Activated CD4-positive, alpha-beta memory T cell treated with anti-CD3 and anti-CD28 coated beads for 36 hours (primary cell): ENCODE results near the gene IRF5. TPM values are rescaled to one million over a fixed set of nuclear protein-coding genes. Genes with fewer than 3 reads are reported as not detected.

Experiments
- CTCF ChIA-PET: fragments of 350-600 bp; sonication (Branson Sonifier 250); formaldehyde crosslinking; loops from one replicate; lab custom pipeline; 2021; ENCODE audit warnings: antibody characterized with exemption, inconsistent platforms; lab: Charles Lee
- POLR2A ChIA-PET: fragments of 350-600 bp; sonication (Branson Sonifier 250); formaldehyde crosslinking; loops from one replicate; lab custom pipeline; 2021; ENCODE audit warnings: antibody characterized with exemption; lab: Charles Lee
- DNase-seq: peaks from one replicate; pipeline ENCODE4 v3.0.0-alpha.2; 2020
- H3K27ac Mint-ChIP-seq: one replicate; pipeline ENCODE4 v1.8.0; 2021; ENCODE audit warnings: mixed read lengths
- H3K27me3 Mint-ChIP-seq: one replicate; pipeline ENCODE4 v1.8.0; 2021; ENCODE audit warnings: mixed read lengths
- H3K36me3 Mint-ChIP-seq: one replicate; pipeline ENCODE4 v1.8.0; 2021; ENCODE audit warnings: mixed read lengths
- H3K4me1 Mint-ChIP-seq: one replicate; pipeline ENCODE4 v1.8.0; 2021; ENCODE audit warnings: low read depth, mixed read lengths
- H3K4me3 Mint-ChIP-seq: one replicate; pipeline ENCODE4 v1.8.0; 2021; ENCODE audit warnings: mild to moderate bottlenecking, mixed read lengths
- H3K9me3 Mint-ChIP-seq: one replicate; pipeline ENCODE4 v1.8.0; 2021; ENCODE audit warnings: mixed read lengths
- intact Hi-C: fragments of 100-400 bp; cut with micrococcal nuclease; formaldehyde crosslinking; loops from one replicate; pipeline ENCODE4 v1.15.1; 2023
- total RNA-seq, 2 experiments: library from RNA; stranded (reverse); gene quantifications; one replicate each; pipeline ENCODE4 v1.2.3, GENCODE V29; 2021

The IRF5 gene
- total RNA-seq, 2 experiments from 2014 or later = 21.7 to 22.9 TPM

DNA sequence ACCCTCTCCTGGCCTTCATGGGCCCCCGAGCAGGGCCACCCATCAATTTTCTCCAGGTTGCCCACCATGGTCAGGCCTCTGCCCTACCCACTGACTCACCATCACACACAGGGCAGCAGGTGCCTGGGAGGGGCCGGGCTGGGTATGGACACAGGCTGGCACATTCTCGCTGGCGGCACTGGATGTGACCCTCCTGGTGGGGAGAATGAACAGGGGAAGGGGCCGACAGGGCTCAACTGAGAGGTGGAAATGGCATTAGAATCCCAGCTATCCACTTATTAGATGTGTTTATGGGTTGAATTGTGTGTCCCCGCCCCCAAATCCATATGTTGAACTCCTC lies 43.7 kb upstream of the IRF5 start:
- Mint-ChIP-seq H3K27ac (no peak overlapping the region), H3K4me3 (no peak overlapping the region), H3K27me3 (peaks cover 16% of the 10 kb centered on the region), H3K4me1 (no peaks in the 10 kb centered on the region), H3K36me3 (peaks cover 2% of the 10 kb centered on the region), H3K9me3 (peaks cover 4% of the 10 kb centered on the region)
- DNase-seq = no peak
- CTCF ChIA-PET = interaction anchor here (1.8 kb wide), 1 partner anchor 198 kb away, joined by 5 read pairs; no protein-coding TSS in a partner anchor
- POLR2A ChIA-PET = no interaction called here
- intact Hi-C loops = no loop called here

DNA sequence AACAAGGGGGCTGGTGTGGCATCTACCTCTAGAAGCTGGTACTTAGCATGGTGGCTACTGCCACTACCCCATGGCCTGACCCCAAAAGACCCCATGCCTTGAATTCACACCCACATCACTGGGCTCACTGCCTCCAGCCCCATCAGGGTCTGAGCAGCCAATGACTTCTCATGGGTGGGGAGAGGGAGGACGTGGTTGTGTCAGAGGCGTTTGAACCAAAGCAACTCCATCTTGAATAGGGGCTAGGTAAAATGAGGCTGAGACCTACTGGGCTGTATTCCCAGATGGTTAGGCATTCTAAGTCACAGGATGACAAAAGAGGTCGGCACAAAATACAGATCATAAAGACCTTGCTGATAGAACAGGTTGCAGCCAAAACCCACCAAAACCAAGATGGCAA lies 42.4 kb upstream of the IRF5 start:
- POLR2A ChIA-PET = no interaction called here
- CTCF ChIA-PET = interaction anchor here (1.8 kb wide), 1 partner anchor 197 kb away, joined by 5 read pairs; no protein-coding TSS in a partner anchor
- DNase-seq = no peak
- no peak overlapping the region for H3K27ac Mint-ChIP-seq
- H3K9me3 Mint-ChIP-seq = peaks cover 7% of the 10 kb centered on the region
- H3K4me1 Mint-ChIP-seq = no peaks in the 10 kb centered on the region
- intact Hi-C loops = no loop called here
- no peak overlapping the region for H3K4me3 Mint-ChIP-seq
- peaks cover 2% of the 10 kb centered on the region for H3K36me3 Mint-ChIP-seq
- peaks cover 10% of the 10 kb centered on the region for H3K27me3 Mint-ChIP-seq

DNA sequence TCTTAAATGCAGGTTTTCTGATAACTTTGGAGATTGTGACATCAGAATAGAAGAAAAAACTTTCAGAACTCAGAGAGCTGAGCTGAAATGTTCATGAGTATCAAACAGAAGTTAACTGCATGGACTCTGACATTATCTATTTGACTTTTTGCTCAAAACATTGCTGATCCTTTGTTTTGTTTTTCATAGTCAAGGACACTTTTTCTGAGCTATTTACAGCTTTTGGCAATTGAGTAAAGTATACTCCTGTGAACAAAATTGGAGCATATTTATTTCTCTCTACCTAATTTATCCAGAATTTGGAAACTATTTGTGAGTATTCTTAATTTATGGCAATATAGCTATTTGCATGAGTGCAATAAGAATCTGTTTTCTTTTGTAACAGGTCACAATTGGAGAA lies 38.3 kb upstream of the IRF5 start:
- peaks cover 7% of the 10 kb centered on the region for H3K9me3 Mint-ChIP-seq
- DNase-seq = no peak
- H3K4me3 Mint-ChIP-seq = no peak overlapping the region
- intact Hi-C loops = no loop called here
- peaks cover 2% of the 10 kb centered on the region for H3K36me3 Mint-ChIP-seq
- ChIA-PET POLR2A (no interaction called here), CTCF (interaction anchor here (1.1 to 7.8 kb wide), 3 partner anchors 16 to 372 kb away, joined by 3 to 70 read pairs (median 3); no protein-coding TSS in a partner anchor)
- no peak overlapping the region for H3K27ac Mint-ChIP-seq
- H3K27me3 Mint-ChIP-seq = peaks cover 3% of the 10 kb centered on the region
- H3K4me1 Mint-ChIP-seq = no peaks in the 10 kb centered on the region

DNA sequence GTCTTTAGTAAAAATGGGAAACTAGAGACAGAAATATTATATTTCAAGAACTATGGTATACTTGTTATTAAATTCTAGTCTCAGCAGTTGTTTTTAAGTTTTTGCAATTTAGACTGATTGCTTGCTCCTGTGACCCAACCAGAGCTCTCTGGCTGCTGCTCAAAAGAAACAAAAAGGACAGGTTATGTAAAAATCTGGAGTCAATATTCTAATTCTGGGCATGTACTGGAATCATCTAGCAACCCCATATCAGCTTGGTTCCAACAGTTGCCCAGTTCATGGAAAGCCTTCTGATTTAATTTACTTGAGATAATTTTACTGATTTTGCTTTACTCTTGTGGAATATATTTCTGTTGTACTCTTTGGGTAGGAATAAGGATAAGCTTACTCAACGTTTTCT lies 37.5 kb upstream of the IRF5 start:
- ChIA-PET CTCF (interaction anchor here (1.1 to 7.8 kb wide), 2 partner anchors 190 to 371 kb away, joined by 3 to 70 read pairs; no protein-coding TSS in a partner anchor), POLR2A (no interaction called here)
- DNase-seq = no peak
- intact Hi-C loops = loop anchor here (5.0 kb wide), 1 partner anchor 312 kb away; no protein-coding TSS in a partner anchor
- Mint-ChIP-seq H3K9me3 (peaks cover 7% of the 10 kb centered on the region), H3K4me3 (no peak overlapping the region), H3K4me1 (no peaks in the 10 kb centered on the region), H3K27me3 (peaks cover 4% of the 10 kb centered on the region), H3K36me3 (peaks cover 2% of the 10 kb centered on the region), H3K27ac (no peak overlapping the region)

DNA sequence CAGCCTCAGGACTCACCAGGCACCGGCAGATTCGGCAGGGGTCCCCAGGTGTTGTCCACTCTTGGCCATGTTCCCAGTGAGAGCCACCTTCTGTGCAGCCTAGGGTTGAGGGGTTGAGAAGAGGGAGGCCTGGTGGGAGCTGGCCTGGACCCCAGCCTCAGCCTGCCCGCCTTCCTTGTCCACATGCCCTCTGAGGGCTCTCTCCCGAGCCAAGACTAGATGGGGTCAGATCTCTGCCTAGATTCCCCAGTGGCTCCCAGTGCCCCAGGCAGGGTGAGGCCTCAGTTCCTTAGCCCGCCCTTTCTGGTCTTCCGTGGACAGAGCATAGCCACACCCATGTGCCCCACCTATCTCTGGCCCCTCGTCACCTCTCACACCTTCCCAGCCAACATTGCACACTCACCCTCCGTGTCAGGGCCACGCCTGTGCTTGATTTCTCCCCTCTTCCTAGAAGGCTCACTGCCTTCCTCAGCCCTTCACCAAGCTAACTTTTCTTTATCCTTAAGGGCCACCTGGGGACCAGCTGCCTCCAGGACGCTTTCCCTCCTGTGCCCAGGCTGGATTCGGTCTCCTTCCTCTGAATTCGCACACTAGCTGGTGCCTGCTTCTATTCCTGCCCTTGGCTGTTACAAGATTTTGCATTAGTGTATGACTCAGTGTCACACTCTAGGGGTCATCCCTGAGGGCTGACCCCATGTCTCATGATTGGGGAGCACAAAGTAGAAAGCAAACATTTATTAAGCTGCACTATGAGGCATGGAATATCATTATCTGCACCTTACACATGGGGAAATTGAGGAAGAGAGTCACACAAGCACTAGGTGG lies 34.8 kb upstream of the IRF5 start:
- Mint-ChIP-seq H3K27me3 (peaks cover 16% of the 10 kb centered on the region), H3K27ac (no peak overlapping the region), H3K4me3 (no peak overlapping the region), H3K9me3 (peaks cover 7% of the 10 kb centered on the region), H3K4me1 (no peaks in the 10 kb centered on the region), H3K36me3 (peaks cover 2% of the 10 kb centered on the region)
- ChIA-PET CTCF (interaction anchor here (0.6 to 7.8 kb wide), 4 partner anchors 19 to 278 kb away, joined by 3 to 70 read pairs (median 8); no protein-coding TSS in a partner anchor), POLR2A (no interaction called here)
- DNase-seq = no peak
- intact Hi-C loops = loop anchor here (5.0 kb wide), 1 partner anchor 309 kb away; no protein-coding TSS in a partner anchor

DNA sequence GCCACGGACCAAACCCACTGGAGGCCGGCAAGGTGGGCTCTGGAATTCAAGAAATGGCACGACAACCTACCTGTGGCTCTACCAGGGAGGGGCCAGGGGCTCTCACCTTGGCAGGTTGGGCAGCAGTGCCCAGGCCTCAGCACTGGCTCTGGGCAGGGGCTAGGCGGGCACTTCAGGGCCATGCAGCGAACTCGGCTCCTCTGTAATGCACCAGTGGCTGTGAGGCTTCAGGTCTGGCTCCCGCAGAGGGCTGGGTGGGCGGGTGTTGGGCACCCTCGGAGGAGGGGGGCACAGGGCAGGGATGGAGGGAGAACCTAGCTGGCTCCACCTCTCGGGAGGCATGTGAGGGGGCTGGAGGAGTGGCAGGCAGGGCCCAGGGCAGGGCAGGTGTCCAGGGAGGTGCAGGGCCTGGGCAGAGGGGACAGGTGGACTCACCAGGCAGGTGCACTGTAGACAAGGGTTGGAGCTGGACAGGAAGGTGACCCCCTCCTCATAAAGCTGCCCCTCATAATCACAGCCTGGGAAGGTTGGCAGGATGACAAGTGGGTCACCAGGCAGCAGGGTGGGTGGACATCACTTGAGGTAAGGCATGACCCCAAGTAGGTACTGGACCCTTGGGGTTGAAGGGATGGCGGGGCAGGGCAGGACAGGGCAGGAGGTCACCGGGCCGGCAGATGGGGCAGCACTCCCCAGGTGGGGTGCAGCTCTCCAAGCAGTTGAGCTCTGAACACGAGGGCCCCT lies 33.9 kb upstream of the IRF5 start:
- no peak for DNase-seq
- peaks cover 4% of the 10 kb centered on the region for H3K9me3 Mint-ChIP-seq
- ChIA-PET CTCF (interaction anchor here (0.6 to 7.8 kb wide), 7 partner anchors 20 to 277 kb away, joined by 3 to 70 read pairs (median 4); no protein-coding TSS in a partner anchor), POLR2A (no interaction called here)
- intact Hi-C loops = loop anchor here (1.0 to 5.0 kb wide), 2 partner anchors 188 to 309 kb away; no protein-coding TSS in a partner anchor
- H3K4me1 Mint-ChIP-seq = no peaks in the 10 kb centered on the region
- no peak overlapping the region for H3K27ac Mint-ChIP-seq
- H3K27me3 Mint-ChIP-seq = peaks cover 13% of the 10 kb centered on the region
- H3K36me3 Mint-ChIP-seq = no peaks in the 10 kb centered on the region
- no peak overlapping the region for H3K4me3 Mint-ChIP-seq

DNA sequence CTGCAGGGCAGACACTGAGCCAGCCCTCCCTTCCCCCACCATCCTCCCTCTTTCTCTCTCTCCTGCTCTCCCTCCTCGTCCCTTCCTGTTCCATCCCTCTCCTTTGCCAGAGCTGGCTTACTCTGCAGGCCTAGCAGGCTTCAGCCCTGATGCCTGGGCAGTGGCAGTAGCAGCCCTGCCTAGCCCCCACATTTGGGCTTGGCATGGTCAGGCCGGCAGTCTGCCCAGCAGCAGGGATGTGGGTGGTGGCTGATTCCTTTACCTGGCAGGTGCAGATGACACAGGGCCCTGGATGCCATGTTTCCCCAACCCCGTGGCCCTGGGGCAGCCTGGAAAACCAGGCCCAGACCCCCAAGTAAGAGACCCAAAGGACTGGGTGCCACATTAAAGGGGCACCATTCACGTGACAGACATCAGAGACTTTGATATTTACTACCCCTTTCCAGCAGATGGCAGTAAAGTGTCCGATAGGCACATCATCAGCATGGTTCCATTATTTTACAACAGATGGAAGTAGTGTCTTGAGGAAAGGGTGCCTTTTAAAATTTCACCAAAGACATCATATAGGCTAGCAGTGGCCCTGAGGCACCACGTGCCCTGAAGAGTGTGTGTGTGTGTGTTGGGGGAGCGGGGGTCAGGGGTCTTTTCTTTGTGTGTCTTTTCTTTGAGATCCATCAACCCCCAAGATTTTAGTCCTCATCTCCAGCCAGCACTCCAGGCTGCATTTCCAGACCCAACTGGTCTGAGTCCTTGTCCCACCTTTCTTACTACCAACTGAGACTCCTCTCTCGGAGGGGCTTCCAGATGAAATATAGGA lies 33.1 kb upstream of the IRF5 start:
- Mint-ChIP-seq H3K27me3 (peaks cover 21% of the 10 kb centered on the region), H3K9me3 (no peaks in the 10 kb centered on the region), H3K4me1 (no peaks in the 10 kb centered on the region), H3K36me3 (no peaks in the 10 kb centered on the region), H3K27ac (no peak overlapping the region), H3K4me3 (no peak overlapping the region)
- CTCF ChIA-PET = interaction anchor here (0.6 to 7.8 kb wide), 4 partner anchors 39 to 259 kb away, joined by 3 to 70 read pairs (median 4); no protein-coding TSS in a partner anchor
- DNase-seq = no peak
- intact Hi-C loops = loop anchor here (1.0 to 5.0 kb wide), 2 partner anchors 187 to 308 kb away; no protein-coding TSS in a partner anchor
- POLR2A ChIA-PET = no interaction called here

DNA sequence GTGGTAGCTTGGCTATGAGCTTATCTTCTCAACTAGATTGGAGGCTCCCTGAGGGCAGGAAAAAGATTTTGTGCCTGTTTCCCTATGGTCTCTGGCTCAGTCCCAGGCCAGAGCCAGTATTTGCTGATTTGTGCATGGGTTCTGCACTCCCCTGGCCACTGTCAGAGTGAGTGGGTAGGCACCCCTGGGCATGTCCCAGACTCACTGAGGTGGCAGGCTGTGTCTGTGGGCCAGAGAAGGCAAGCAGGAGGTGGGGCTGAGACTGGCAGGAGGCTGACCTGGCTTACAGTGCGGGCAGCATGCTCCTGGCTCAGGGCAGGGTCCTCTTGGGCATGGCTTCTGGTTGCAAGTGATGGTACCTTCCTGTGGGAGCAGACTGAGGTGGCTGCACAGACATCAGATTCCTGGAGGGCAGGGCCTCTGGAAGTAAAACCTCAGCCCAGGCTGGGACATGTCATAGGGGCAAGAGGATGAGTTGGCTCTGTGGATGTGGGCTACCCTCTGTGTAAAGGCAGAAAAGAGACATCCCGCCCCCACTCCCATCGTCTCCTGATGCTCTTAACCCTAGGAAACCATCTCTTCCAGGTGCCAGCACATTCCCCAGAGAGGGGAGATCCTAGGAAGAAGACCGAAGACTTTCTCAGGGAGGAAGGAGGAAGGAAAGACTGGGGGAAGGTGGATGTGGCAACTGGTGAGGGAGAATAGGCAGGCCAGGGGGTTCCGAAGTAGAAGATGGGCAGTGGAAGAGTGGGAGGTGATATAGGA lies 31.5 kb upstream of the IRF5 start:
- DNase-seq = no peak
- H3K4me1 Mint-ChIP-seq = no peaks in the 10 kb centered on the region
- POLR2A ChIA-PET = no interaction called here
- H3K36me3 Mint-ChIP-seq = no peaks in the 10 kb centered on the region
- H3K27me3 Mint-ChIP-seq = peaks cover 32% of the 10 kb centered on the region
- no peak overlapping the region for H3K27ac Mint-ChIP-seq
- CTCF ChIA-PET = interaction anchor here (5.7 to 7.8 kb wide), 2 partner anchors 184 to 186 kb away, joined by 28 to 70 read pairs; no protein-coding TSS in a partner anchor
- intact Hi-C loops = no loop called here
- H3K9me3 Mint-ChIP-seq = no peaks in the 10 kb centered on the region
- peak overlapping the region; percentile 2 for H3K4me3 Mint-ChIP-seq

DNA sequence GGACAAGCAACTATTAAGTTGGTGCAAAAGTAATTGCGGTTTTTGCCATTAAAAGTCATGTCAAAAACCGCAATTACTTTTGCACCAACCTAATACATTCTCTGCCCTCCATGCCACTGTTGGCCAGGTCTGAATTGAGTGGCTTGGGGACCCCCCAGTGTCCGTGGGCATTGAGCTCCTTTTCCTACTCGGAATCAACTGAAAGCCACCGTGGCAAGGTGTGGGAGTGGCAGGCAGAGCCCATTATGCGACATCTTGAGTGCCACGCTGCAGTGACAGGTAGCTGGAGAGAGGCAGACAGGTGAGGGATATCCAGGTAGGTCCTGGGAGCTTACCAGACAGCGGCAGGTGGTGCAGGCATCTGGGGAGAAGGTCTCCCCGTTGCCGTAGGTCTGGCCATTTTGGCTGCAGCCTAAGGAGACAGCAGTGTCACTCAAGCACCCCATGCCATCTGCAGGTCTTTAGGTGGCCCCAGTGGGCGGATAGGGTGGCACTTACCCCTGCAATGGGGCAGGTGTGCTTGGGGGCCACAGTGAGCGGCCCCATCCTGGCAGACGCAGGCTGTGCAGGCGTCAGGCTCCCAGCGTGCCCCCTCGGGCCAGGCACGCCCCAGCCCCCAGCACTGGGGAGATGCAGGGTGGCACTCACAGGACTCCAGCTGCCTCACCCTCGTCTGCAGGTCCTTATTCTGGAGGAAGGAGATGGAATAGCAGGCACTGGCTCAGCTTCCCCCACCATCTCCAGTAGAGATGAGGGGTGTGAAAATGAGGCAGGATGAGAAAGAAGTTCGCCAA lies 30.8 kb upstream of the IRF5 start:
- Mint-ChIP-seq H3K27ac (no peak overlapping the region), H3K27me3 (peaks cover 36% of the 10 kb centered on the region), H3K4me3 (no peak overlapping the region), H3K9me3 (no peaks in the 10 kb centered on the region), H3K36me3 (no peaks in the 10 kb centered on the region), H3K4me1 (no peaks in the 10 kb centered on the region)
- intact Hi-C loops = no loop called here
- ChIA-PET POLR2A (no interaction called here), CTCF (interaction anchor here (5.7 kb wide), 1 partner anchor 185 kb away, joined by 28 read pairs; no protein-coding TSS in a partner anchor)
- no peak for DNase-seq
